Loucy (cell line): Measurements from ENCODE around the gene EDC3.

Experiments used
- EZH2phosphoT487 ChIP-seq: fragments of 200-600 bp; IDR thresholded peaks from 2 replicates; pipeline ENCODE4 v1.6.1; 2018; ENCODE audit warnings: antibody characterized with exemption, mild to moderate bottlenecking, moderate library complexity, borderline replicate concordance
- TF ChIP-seq, protein P1 (sequence below): fragments of 200-600 bp; sonication (generic); conservative IDR thresholded peaks from 2 replicates; pipeline ENCODE4 v1.5.1; 2014; ENCODE audit warnings: mild to moderate bottlenecking, antibody characterized with exemption, low read length

DNA sequence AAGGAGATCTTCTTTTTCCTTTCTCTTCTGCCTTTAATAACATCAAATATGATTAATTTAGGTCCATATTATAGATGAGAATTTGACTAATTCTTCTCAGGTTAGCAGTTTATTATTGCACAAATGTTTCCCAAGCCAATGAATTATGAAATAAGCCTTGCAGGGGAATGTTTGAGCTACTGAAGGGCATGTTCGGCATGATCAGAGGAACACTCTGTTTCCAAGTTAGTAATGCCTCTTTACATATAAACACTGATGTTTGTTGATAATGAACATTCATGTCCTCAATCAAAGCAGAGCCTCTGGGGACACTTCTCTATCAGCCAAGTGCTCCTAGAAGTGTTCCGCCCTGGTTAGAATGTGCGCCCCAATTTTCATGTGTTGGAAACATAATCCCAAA lies 39.5 kb upstream of the EDC3 start:
- TF ChIP-seq, protein P1, sequence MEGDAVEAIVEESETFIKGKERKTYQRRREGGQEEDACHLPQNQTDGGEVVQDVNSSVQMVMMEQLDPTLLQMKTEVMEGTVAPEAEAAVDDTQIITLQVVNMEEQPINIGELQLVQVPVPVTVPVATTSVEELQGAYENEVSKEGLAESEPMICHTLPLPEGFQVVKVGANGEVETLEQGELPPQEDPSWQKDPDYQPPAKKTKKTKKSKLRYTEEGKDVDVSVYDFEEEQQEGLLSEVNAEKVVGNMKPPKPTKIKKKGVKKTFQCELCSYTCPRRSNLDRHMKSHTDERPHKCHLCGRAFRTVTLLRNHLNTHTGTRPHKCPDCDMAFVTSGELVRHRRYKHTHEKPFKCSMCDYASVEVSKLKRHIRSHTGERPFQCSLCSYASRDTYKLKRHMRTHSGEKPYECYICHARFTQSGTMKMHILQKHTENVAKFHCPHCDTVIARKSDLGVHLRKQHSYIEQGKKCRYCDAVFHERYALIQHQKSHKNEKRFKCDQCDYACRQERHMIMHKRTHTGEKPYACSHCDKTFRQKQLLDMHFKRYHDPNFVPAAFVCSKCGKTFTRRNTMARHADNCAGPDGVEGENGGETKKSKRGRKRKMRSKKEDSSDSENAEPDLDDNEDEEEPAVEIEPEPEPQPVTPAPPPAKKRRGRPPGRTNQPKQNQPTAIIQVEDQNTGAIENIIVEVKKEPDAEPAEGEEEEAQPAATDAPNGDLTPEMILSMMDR: no peak
- TF ChIP-seq EZH2phosphoT487: no peak
